Loucy (cell line): ENCODE measurements around the gene CGN.

Experiments used
- CTCF ChIP-seq: fragments of 200-600 bp; sonication (generic); conservative IDR thresholded peaks from 2 replicates; pipeline ENCODE4 v1.5.1; 2014; ENCODE audit warnings: mild to moderate bottlenecking, antibody characterized with exemption, low read length
- EZH2phosphoT487 ChIP-seq: fragments of 200-600 bp; IDR thresholded peaks from 2 replicates; pipeline ENCODE4 v1.6.1; 2018; ENCODE audit warnings: antibody characterized with exemption, mild to moderate bottlenecking, moderate library complexity, borderline replicate concordance

GRCh38 chr1:151581921-151582320 lies 70.7 kb downstream of the CGN start:
- TF ChIP-seq CTCF (no peak), EZH2phosphoT487 (no peak)
